Measurements from ENCODE around the gene UBE2G1. TPM values are rescaled to one million over a fixed set of nuclear protein-coding genes. Genes with fewer than 3 reads are reported as not detected.

The UBE2G1 gene
- total RNA-seq, 1 experiment from 2014 or later = 80.6 TPM

DNA sequence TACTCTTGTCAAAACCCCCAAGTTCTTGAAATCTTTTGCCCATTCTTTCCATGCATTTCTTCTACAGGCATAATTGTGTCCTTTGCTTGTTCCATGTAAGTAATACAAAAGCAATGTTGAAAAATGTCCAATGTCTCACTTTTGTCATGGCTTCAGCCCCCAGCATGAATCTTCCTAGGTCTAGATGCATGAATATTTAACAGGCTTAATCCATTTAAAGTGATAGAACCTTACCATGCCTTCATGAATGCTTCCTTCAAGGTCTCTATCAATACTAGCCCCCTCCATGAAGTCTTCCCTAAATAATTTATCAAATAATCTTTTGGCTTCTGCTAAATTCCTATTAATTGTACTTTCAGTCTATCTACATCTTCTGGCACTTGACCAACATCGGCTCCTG, 56.6 kb downstream of the UBE2G1 start:
- POLR2A ChIA-PET = no interaction called here
- H3K9me2 ChIP-seq (ENCODE audit: insufficient read depth) = no peaks in the 10 kb centered on the region
- CTCF ChIA-PET = no interaction called here
- peaks cover 82% of the 10 kb centered on the region for H3K79me2 ChIP-seq (ENCODE audit: insufficient read depth, low read length)
- no TSS peak for BruUV-seq (replicated peaks)
- H3K9me3 ChIP-seq (ENCODE audit: control insufficient read depth in 1 of 2, insufficient read depth in 1 of 2, low read depth in 1 of 2, low read length in 2 of 2) = no peaks in the 10 kb centered on the region
- H4K20me1 ChIP-seq (ENCODE audit: insufficient read depth) = peaks cover 38% of the 10 kb centered on the region; the same call in 1 of the 2 replicates
- H3K27ac ChIP-seq (ENCODE audit: low read depth, low read length) = no peak overlapping the region
- no peak overlapping the region for H3K4me2 ChIP-seq (ENCODE audit: low read length)
- H3K4me1 ChIP-seq (ENCODE audit: control insufficient read depth in 1 of 2, insufficient read depth in 2 of 2, low read length in 2 of 2) = no peaks in the 10 kb centered on the region
- no peak overlapping the region for H3K9ac ChIP-seq (ENCODE audit: low read length)
- H3K36me3 ChIP-seq (ENCODE audit: control insufficient read depth in 1 of 2, insufficient read depth in 2 of 2, low read length in 2 of 2) = 0 out of 4 replicates have a peak, but pooled peaks cover 2 to 3% of the 10 kb centered on the region in 2 experiments
- no peak for TF ChIP-seq EGR1 (IDR thresholded peaks at IDR 0.05; ENCODE audit: low read depth)
- TF ChIP-seq YY1 (IDR thresholded peaks at IDR 0.05; ENCODE audit: extremely low read depth, insufficient replicate concordance, low read depth, low read length) = no peak
- TF ChIP-seq ELF1 (IDR thresholded peaks at IDR 0.05; ENCODE audit: borderline replicate concordance, low read depth) = no peak
- TF ChIP-seq CBX3 (IDR thresholded peaks at IDR 0.05; ENCODE audit: low read depth) = no peak
- TF ChIP-seq TCF7L2 (IDR thresholded peaks at IDR 0.05; ENCODE audit: borderline replicate concordance, extremely low read depth, insufficient read depth, insufficient read length) = no peak
- TF ChIP-seq, protein P1, sequence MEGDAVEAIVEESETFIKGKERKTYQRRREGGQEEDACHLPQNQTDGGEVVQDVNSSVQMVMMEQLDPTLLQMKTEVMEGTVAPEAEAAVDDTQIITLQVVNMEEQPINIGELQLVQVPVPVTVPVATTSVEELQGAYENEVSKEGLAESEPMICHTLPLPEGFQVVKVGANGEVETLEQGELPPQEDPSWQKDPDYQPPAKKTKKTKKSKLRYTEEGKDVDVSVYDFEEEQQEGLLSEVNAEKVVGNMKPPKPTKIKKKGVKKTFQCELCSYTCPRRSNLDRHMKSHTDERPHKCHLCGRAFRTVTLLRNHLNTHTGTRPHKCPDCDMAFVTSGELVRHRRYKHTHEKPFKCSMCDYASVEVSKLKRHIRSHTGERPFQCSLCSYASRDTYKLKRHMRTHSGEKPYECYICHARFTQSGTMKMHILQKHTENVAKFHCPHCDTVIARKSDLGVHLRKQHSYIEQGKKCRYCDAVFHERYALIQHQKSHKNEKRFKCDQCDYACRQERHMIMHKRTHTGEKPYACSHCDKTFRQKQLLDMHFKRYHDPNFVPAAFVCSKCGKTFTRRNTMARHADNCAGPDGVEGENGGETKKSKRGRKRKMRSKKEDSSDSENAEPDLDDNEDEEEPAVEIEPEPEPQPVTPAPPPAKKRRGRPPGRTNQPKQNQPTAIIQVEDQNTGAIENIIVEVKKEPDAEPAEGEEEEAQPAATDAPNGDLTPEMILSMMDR (IDR thresholded peaks at IDR 0.05 in 2 of 3, conservative IDR thresholded peaks at IDR 0.05 in 1 of 3; ENCODE audit: borderline replicate concordance in 1 of 3, insufficient read depth in 1 of 3, low read depth in 2 of 3, low read length in 2 of 3) = no peak
- TF ChIP-seq POLR2A (IDR thresholded peaks at IDR 0.05; ENCODE audit: borderline replicate concordance, extremely low read depth, insufficient read depth, insufficient read length) = no peak
- TF ChIP-seq, protein P2, sequence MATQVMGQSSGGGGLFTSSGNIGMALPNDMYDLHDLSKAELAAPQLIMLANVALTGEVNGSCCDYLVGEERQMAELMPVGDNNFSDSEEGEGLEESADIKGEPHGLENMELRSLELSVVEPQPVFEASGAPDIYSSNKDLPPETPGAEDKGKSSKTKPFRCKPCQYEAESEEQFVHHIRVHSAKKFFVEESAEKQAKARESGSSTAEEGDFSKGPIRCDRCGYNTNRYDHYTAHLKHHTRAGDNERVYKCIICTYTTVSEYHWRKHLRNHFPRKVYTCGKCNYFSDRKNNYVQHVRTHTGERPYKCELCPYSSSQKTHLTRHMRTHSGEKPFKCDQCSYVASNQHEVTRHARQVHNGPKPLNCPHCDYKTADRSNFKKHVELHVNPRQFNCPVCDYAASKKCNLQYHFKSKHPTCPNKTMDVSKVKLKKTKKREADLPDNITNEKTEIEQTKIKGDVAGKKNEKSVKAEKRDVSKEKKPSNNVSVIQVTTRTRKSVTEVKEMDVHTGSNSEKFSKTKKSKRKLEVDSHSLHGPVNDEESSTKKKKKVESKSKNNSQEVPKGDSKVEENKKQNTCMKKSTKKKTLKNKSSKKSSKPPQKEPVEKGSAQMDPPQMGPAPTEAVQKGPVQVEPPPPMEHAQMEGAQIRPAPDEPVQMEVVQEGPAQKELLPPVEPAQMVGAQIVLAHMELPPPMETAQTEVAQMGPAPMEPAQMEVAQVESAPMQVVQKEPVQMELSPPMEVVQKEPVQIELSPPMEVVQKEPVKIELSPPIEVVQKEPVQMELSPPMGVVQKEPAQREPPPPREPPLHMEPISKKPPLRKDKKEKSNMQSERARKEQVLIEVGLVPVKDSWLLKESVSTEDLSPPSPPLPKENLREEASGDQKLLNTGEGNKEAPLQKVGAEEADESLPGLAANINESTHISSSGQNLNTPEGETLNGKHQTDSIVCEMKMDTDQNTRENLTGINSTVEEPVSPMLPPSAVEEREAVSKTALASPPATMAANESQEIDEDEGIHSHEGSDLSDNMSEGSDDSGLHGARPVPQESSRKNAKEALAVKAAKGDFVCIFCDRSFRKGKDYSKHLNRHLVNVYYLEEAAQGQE (IDR thresholded peaks at IDR 0.05; ENCODE audit: low read depth) = no peak
- TF ChIP-seq SRF (IDR thresholded peaks at IDR 0.05; ENCODE audit: low read depth) = no peak
- no peak for TF ChIP-seq CEBPB (IDR thresholded peaks at IDR 0.05; ENCODE audit: low read depth)
- no peak for TF ChIP-seq ZNF274 (IDR thresholded peaks at IDR 0.05; ENCODE audit: low read depth, low read length)
- TF ChIP-seq EZH2phosphoT487 (IDR thresholded peaks at IDR 0.05; ENCODE audit: borderline replicate concordance) = no peak
- TF ChIP-seq, protein P3, sequence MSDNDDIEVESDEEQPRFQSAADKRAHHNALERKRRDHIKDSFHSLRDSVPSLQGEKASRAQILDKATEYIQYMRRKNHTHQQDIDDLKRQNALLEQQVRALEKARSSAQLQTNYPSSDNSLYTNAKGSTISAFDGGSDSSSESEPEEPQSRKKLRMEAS (IDR thresholded peaks at IDR 0.05) = no peak
- no peak for TF ChIP-seq SIN3A (IDR thresholded peaks at IDR 0.05; ENCODE audit: low read depth)
- TF ChIP-seq, protein P4, sequence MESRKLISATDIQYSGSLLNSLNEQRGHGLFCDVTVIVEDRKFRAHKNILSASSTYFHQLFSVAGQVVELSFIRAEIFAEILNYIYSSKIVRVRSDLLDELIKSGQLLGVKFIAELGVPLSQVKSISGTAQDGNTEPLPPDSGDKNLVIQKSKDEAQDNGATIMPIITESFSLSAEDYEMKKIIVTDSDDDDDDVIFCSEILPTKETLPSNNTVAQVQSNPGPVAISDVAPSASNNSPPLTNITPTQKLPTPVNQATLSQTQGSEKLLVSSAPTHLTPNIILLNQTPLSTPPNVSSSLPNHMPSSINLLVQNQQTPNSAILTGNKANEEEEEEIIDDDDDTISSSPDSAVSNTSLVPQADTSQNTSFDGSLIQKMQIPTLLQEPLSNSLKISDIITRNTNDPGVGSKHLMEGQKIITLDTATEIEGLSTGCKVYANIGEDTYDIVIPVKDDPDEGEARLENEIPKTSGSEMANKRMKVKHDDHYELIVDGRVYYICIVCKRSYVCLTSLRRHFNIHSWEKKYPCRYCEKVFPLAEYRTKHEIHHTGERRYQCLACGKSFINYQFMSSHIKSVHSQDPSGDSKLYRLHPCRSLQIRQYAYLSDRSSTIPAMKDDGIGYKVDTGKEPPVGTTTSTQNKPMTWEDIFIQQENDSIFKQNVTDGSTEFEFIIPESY (IDR thresholded peaks at IDR 0.05; ENCODE audit: extremely low read depth, insufficient replicate concordance, low read length) = no peak
- no peak for ATAC-seq
- intact Hi-C loops (cut with micrococcal nuclease) = no loop called here
- H3K27me3 ChIP-seq (ENCODE audit: insufficient read depth, low read length) = no peaks in the 10 kb centered on the region
- no peak overlapping the region for H2AFZ ChIP-seq (ENCODE audit: low read depth, low read length, poor library complexity, severe bottlenecking)
- H3K4me3 ChIP-seq (replicated peaks in 1 of 2; ENCODE audit: low read depth in 1 of 2, low read length in 2 of 2) = no peak overlapping the region
- RAD21 ChIA-PET (ENCODE audit: low non-redundant PET in 1 of 2, low total read pairs in 2 of 2, uncharacterized antibody in 2 of 2, unreplicated experiment in 2 of 2) = no interaction called here
- no peak for DNase-seq (ENCODE audit: low read depth, low spot score)

Measured in HCT116 (cell line).